HEK293 (cell line): ENCODE results near the gene EMILIN1.

Experiments
- ELK4 ChIP-seq: IDR thresholded peaks from 2 replicates; pipeline ENCODE4 v1.6.1; 2011; ENCODE audit warnings: mild to moderate bottlenecking, low read depth, low read length, borderline replicate concordance
- FEZF1 ChIP-seq: fragments of 450-650 bp; formaldehyde crosslinking; IDR thresholded peaks from 2 replicates; pipeline ENCODE4 v1.5.1; 2016; ENCODE audit warnings: missing biosample characterization, missing genetic modification characterization
- GFI1B ChIP-seq: fragments of 450-650 bp; formaldehyde crosslinking; IDR thresholded peaks from 2 replicates; pipeline ENCODE4 v1.5.1; 2016; ENCODE audit warnings: missing biosample characterization, missing genetic modification characterization
- GLI4 ChIP-seq: fragments of 450-650 bp; formaldehyde crosslinking; IDR thresholded peaks from 2 replicates; pipeline ENCODE4 v1.5.1; 2016; ENCODE audit warnings: missing biosample characterization, missing genetic modification characterization
- INSM2 ChIP-seq: fragments of 450-650 bp; formaldehyde crosslinking; IDR thresholded peaks from 2 replicates; pipeline ENCODE4 v1.5.1; 2016; ENCODE audit warnings: missing biosample characterization, missing genetic modification characterization
- PRDM4 ChIP-seq: fragments of 450-650 bp; formaldehyde crosslinking; IDR thresholded peaks from 2 replicates; pipeline ENCODE4 v1.5.1; 2017; ENCODE audit warnings: missing biosample characterization, missing genetic modification characterization
- ZBTB1 ChIP-seq: fragments of 450-650 bp; formaldehyde crosslinking; IDR thresholded peaks from 2 replicates; pipeline ENCODE4 v1.5.1; 2016; ENCODE audit warnings: missing biosample characterization, missing genetic modification characterization
- ZBTB49 ChIP-seq: fragments of 450-650 bp; formaldehyde crosslinking; IDR thresholded peaks from 2 replicates; pipeline ENCODE4 v1.5.1; 2016; ENCODE audit warnings: missing biosample characterization, missing genetic modification characterization, low read depth
- ZBTB8A ChIP-seq: fragments of 450-650 bp; formaldehyde crosslinking; IDR thresholded peaks from 2 replicates; pipeline ENCODE4 v1.5.1; 2016; ENCODE audit warnings: missing biosample characterization, missing genetic modification characterization
- ZFP37 ChIP-seq: fragments of 450-650 bp; formaldehyde crosslinking; IDR thresholded peaks from 2 replicates; pipeline ENCODE4 v1.5.1; 2016; ENCODE audit warnings: missing biosample characterization, missing genetic modification characterization
- ZNF10 ChIP-seq: fragments of 450-650 bp; formaldehyde crosslinking; IDR thresholded peaks from 2 replicates; pipeline ENCODE4 v1.5.1; 2017; ENCODE audit warnings: missing biosample characterization, missing genetic modification characterization
- ZNF133 ChIP-seq: fragments of 450-650 bp; formaldehyde crosslinking; IDR thresholded peaks from 2 replicates; pipeline ENCODE4 v1.5.1; 2016; ENCODE audit warnings: missing biosample characterization, missing genetic modification characterization
- ZNF211 ChIP-seq: fragments of 450-650 bp; formaldehyde crosslinking; IDR thresholded peaks from 2 replicates; pipeline ENCODE4 v1.5.1; 2016; ENCODE audit warnings: low read depth, missing biosample characterization, missing genetic modification characterization
- ZNF391 ChIP-seq: fragments of 450-650 bp; formaldehyde crosslinking; IDR thresholded peaks from 2 replicates; pipeline ENCODE4 v1.5.1; 2016; ENCODE audit warnings: low read depth, missing biosample characterization, missing genetic modification characterization, borderline replicate concordance
- ZNF416 ChIP-seq: fragments of 450-650 bp; formaldehyde crosslinking; IDR thresholded peaks from 2 replicates; pipeline ENCODE4 v1.5.1; 2016; ENCODE audit warnings: missing biosample characterization, missing genetic modification characterization
- ZNF426 ChIP-seq: fragments of 450-650 bp; formaldehyde crosslinking; IDR thresholded peaks from 2 replicates; pipeline ENCODE4 v1.5.1; 2017; ENCODE audit warnings: missing biosample characterization, missing genetic modification characterization, mild to moderate bottlenecking, inconsistent platforms, moderate library complexity
- ZNF449 ChIP-seq: fragments of 450-650 bp; formaldehyde crosslinking; IDR thresholded peaks from 2 replicates; pipeline ENCODE4 v1.5.1; 2017; ENCODE audit warnings: missing biosample characterization, mild to moderate bottlenecking, missing genetic modification characterization, moderate library complexity
- ZNF518A ChIP-seq: fragments of 450-650 bp; formaldehyde crosslinking; conservative IDR thresholded peaks from 2 replicates; pipeline ENCODE4 v1.5.1; 2016; ENCODE audit warnings: low read depth, missing biosample characterization, missing genetic modification characterization
- ZNF704 ChIP-seq: fragments of 450-650 bp; formaldehyde crosslinking; IDR thresholded peaks from 2 replicates; pipeline ENCODE4 v1.5.1; 2016; ENCODE audit warnings: missing biosample characterization, missing genetic modification characterization
- ZNF747 ChIP-seq: fragments of 450-650 bp; formaldehyde crosslinking; IDR thresholded peaks from 2 replicates; pipeline ENCODE4 v1.5.1; 2016; ENCODE audit warnings: missing biosample characterization, missing genetic modification characterization
- ZNF776 ChIP-seq: fragments of 450-650 bp; formaldehyde crosslinking; IDR thresholded peaks from 2 replicates; pipeline ENCODE4 v1.5.0; 2017; ENCODE audit warnings: missing biosample characterization, missing genetic modification characterization, borderline replicate concordance
- ZNF837 ChIP-seq: fragments of 450-650 bp; formaldehyde crosslinking; IDR thresholded peaks from 2 replicates; pipeline ENCODE4 v1.5.1; 2016; ENCODE audit warnings: missing biosample characterization, missing genetic modification characterization
- ZSCAN30 ChIP-seq: fragments of 450-650 bp; IDR thresholded peaks from 2 replicates; pipeline ENCODE4 v1.5.1; 2018; ENCODE audit warnings: missing biosample characterization, mild to moderate bottlenecking, missing genetic modification characterization, moderate library complexity

The EMILIN1 gene

GRCh38 chr2:27050996-27051901, 27.2 kb upstream of the EMILIN1 start, which contains the start of gene AGBL5 (continued):
- TF ChIP-seq ZNF449 (tag by site-specific recombination) = peak; percentile 24; the same call in 1 of the 2 replicates
- no peak for TF ChIP-seq ZBTB49
- TF ChIP-seq ZNF747 (tag by site-specific recombination) = no peak
- TF ChIP-seq GLI4 (tag by site-specific recombination) = no peak
- TF ChIP-seq ZNF211 (tag by site-specific recombination) = no peak
- peak; percentile 88 for TF ChIP-seq ZFP37 (tag by site-specific recombination)
- TF ChIP-seq FEZF1 (tag by site-specific recombination) = peak; percentile 44; the same call in 1 of the 2 replicates
- TF ChIP-seq ZSCAN30 = peak; percentile 63
- TF ChIP-seq INSM2 (tag by site-specific recombination) = peak; percentile 22
- no peak; the same call in 1 of the 2 replicates for TF ChIP-seq ZNF518A (tag by site-specific recombination)
- TF ChIP-seq ELK4 = no peak
- TF ChIP-seq GFI1B (tag by site-specific recombination) = no peak
- TF ChIP-seq ZNF391 = no peak
- no peak for TF ChIP-seq ZNF416 (tag by site-specific recombination)
- TF ChIP-seq ZNF837 (tag by site-specific recombination) = no peak
- 0 out of 2 replicates have a peak, but pooled peaks have one; percentile 9 for TF ChIP-seq PRDM4 (tag by site-specific recombination)
- no peak for TF ChIP-seq ZBTB1
- TF ChIP-seq ZNF776 (tag by site-specific recombination) = no peak
- no peak for TF ChIP-seq ZNF133 (tag by site-specific recombination)
- peak; percentile 66; the same call in 1 of the 2 replicates for TF ChIP-seq ZNF10
- TF ChIP-seq ZNF426 (tag by site-specific recombination) = no peak
- peak; percentile 35 for TF ChIP-seq ZBTB8A
- no peak for TF ChIP-seq ZNF704 (tag by site-specific recombination)
